Hair follicular keratinocyte (primary cell): ENCODE measurements around the gene ARPC5. TPM values are rescaled to one million over a fixed set of nuclear protein-coding genes. Genes with fewer than 3 reads are reported as not detected.

ENCODE experiments used
- total RNA-seq: library from RNA; depleted of rRNA; stranded (reverse); fragments of >200 nt; gene quantifications from 2 replicates; pipeline ENCODE4 v1.2.3, GENCODE V29; 2015

The ARPC5 gene
- 140 and 160 TPM in 2 replicates for total RNA-seq

DNA sequence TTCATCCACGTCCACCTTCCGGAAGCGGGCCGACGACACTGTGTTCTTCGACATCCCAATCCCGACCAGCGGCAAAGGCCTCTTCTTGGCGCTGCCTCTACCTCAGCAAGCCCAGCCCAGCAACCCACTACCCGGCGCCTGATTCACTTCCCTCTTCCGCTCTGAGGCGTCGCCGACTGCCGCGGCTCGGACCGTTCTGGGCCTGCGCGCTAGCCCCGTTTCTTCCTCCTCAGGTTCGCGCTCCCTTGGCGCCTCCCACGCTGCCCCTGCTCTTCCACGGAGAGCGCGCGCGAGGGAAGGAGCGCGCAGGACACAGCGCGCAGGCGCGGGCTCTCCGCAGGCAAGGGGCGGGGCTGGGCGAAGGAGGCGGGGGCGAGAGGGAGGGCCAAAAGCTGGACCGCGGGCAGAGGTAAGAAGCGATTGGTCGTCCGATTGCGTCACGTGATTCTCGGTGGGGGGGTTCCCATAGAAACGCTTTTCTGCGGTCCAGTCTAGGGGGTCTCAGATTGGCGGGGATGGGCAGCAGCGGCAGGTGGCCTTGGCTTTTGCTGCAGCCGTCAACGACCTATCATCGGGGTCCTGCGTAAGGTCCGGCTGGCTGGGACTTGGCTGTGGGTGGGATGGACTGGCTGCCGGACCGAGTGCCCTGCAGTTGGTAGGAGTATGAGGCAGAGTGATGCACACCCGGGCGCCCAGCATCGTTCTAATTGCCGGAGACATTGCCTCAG is at the start of gene ARPC5:
Gene ARPC5 (minus strand): TSS at position 178 of the 728 bp plus-strand sequence. CDS start 124 bp downstream, at position 54.

DNA sequence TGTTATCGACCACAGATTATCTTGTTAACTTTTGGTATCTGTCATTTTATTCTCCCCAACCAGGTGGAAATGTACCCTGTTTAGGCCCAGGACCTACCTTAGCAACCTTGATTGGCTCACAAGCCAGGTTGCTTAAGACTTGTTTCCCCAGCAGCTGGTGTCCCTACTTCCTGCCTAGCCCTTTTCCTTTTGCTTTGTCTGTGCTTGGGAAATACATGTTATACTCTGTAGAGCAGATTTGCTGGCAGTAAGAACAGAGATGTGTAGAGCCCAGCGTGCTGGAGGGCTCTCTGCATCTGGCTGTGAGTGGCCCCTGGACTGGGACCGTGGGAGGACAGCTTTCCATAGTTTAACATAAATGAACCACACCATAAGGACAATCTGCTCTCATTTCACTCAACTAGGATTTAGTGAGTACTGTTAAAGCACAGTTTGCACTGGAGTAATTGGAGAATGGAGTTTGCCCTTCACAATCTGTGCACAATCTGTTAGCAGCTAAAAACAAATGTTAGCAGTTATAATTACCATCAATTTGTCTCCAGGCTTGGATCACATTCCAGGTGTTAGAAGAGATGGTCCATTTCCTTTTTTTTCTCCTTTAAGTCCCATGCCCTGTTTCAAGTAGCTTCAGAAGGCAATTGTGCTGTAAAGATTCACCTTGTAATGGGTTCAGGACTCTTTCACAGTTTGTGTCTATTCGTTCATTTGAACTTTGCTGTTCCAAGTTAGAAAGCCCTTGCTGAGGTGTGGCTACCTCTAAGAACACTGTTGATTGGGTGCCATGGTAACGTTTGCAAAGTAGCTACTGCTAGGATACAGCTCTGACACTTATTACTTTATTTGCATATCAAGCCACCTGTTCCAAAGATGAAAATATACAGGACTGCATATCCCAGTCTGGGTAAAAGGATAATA is 17.2 kb upstream of the ARPC5 start, which contains the start of gene APOBEC4:
Gene APOBEC4 (minus strand): TSS at position 770 of the 915 bp plus-strand sequence. CDS start 4,535 bp downstream, outside the sequence.

DNA sequence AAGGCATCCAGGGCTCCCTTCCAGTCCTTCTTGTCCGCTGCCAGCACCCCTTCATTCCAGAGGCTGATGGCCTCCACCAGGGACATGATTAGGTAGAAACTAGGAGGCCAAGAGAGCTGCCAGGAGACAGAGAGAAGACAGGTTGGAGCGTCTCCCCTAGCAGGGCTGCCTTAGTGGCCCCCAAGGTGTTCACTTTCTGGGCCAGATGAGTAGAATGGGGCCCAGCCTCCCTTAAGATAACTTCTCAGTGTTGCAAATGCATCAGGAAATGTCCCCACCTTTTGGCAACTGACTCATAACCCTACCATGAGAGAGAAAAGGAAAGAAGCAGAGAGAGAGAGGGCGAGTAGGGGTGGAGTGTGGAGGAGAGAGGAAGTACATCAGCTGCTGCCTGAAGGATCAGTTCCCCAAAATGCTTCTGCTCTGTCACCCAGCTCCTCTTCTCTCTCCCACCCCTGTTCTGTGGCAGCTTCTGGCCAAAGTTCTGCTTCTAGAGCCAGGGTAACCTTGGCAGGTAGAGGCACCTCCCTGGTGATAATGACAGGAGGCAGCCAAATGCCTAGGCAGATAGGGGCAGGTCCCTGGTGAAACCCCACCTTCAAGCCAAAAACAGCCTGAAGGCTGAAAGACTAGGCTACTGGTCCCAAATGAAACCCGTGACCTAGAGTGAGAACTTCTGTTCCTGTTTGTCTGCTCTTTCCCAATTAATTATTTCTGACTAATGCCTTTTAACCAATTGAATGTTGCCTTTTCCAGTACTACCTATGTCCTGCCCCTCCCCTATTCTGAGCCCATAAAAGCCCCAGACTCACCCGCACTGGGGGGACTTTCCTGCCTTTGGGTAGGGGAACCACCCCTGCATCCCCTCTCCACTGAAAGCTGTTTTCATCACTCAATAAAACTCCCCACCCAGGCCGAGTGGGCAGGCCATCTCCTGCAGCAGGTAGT is 45.1 kb downstream of the ARPC5 start, which contains the start of gene NCF2:
Gene NCF2 (minus strand): TSS at position 216 of the 948 bp plus-strand sequence. CDS start 130 bp downstream, at position 86.

Other genes starting within 250 kb of the ARPC5 start
- gene NMNAT2, start 217.4 kb downstream of the ARPC5 start, total RNA-seq = 0.39 TPM in 1 of 2 replicates, not detected in the other
- gene SMG7, start 163.3 kb downstream of the ARPC5 start, total RNA-seq = 19.5 and 21.2 TPM in 2 replicates
- 1.5 and 2.9 TPM in 2 replicates for gene NCF2, start 45.3 kb downstream of the ARPC5 start, total RNA-seq
- gene APOBEC4, start 17.5 kb upstream of the ARPC5 start, total RNA-seq = not detected in 2 replicates
- 0.62 and 1.7 TPM in 2 replicates for gene RGL1, start 169.3 kb upstream of the ARPC5 start, total RNA-seq